Measurements from ENCODE around the gene USP43. TPM values are rescaled to one million over a fixed set of nuclear protein-coding genes. Genes with fewer than 3 reads are reported as not detected.
"Not testable (repeated sequence)": the region's sequence is repeated elsewhere in the genome, so short reads cannot be mapped to it uniquely, and the experiment has no call there.

Gene USP43
- total and polyA plus RNA-seq, 5 donors from 2014 or later = not detected

GRCh38 chr17:9663511-9663910 is 18.2 kb downstream of the USP43 start:
- not testable (repeated sequence) for H3K27me3 ChIP-seq (ENCODE audit: control insufficient read depth, insufficient read depth, low read length); H3K4me1 Mint-ChIP-seq; ATAC-seq (ENCODE audit: low read depth in 2 of 2); H3K4me1 ChIP-seq (ENCODE audit: control insufficient read depth, insufficient read depth, low read length, poor library complexity, severe bottlenecking); H3K4me3 ChIP-seq (ENCODE audit: low read depth, low read length); H3K27ac Mint-ChIP-seq; DNase-seq; H3K36me3 Mint-ChIP-seq; H3K9me3 ChIP-seq (ENCODE audit: control insufficient read depth in 2 of 2, low read length in 2 of 2); H3K36me3 ChIP-seq (ENCODE audit: control insufficient read depth, insufficient read depth, low read length); H3K27ac ChIP-seq (ENCODE audit: insufficient read depth, low read length, poor library complexity, severe bottlenecking); H3K4me3 Mint-ChIP-seq; H3K9me3 Mint-ChIP-seq
- peaks cover 17% of the 10 kb centered on the region for H3K27me3 Mint-ChIP-seq

GRCh38 chr17:9666461-9667050 is 21.2 kb downstream of the USP43 start:
- H3K27ac Mint-ChIP-seq = no peak overlapping the region
- no peak for ATAC-seq (ENCODE audit: low read depth in 2 of 2)
- peak in 1 of 3 donors; percentile 6 for DNase-seq
- H3K27me3 ChIP-seq (ENCODE audit: control insufficient read depth, insufficient read depth, low read length) = peaks cover 3% of the 10 kb centered on the region
- no peak overlapping the region for H3K27ac ChIP-seq (ENCODE audit: insufficient read depth, low read length, poor library complexity, severe bottlenecking)
- no peak overlapping the region for H3K4me3 ChIP-seq (ENCODE audit: low read depth, low read length)
- H3K36me3 Mint-ChIP-seq = no peaks in the 10 kb centered on the region
- peaks cover 0 to 4% (median 1%) of the 10 kb centered on the region in 7 donors for H3K9me3 Mint-ChIP-seq
- H3K4me1 Mint-ChIP-seq = peaks cover 0 to 3% (median 1%) of the 10 kb centered on the region in 4 donors
- no peaks in the 10 kb centered on the region for H3K9me3 ChIP-seq (ENCODE audit: control insufficient read depth in 2 of 2, low read length in 2 of 2)
- no peak overlapping the region for H3K4me3 Mint-ChIP-seq
- no peaks in the 10 kb centered on the region for H3K4me1 ChIP-seq (ENCODE audit: control insufficient read depth, insufficient read depth, low read length, poor library complexity, severe bottlenecking)
- H3K36me3 ChIP-seq (ENCODE audit: control insufficient read depth, insufficient read depth, low read length) = no peaks in the 10 kb centered on the region
- H3K27me3 Mint-ChIP-seq = peaks cover 24% of the 10 kb centered on the region

GRCh38 chr17:9668517-9668916 is 23.2 kb downstream of the USP43 start:
- H3K4me3 Mint-ChIP-seq = no peak overlapping the region
- no peak overlapping the region for H3K27ac Mint-ChIP-seq
- peaks cover 0 to 4% (median 1%) of the 10 kb centered on the region in 7 donors for H3K9me3 Mint-ChIP-seq
- DNase-seq = no peak
- Histone ChIP-seq H3K9me3 (ENCODE audit: control insufficient read depth in 2 of 2, low read length in 2 of 2) (no peaks in the 10 kb centered on the region), H3K27me3 (ENCODE audit: control insufficient read depth, insufficient read depth, low read length) (peaks cover 3% of the 10 kb centered on the region), H3K4me1 (ENCODE audit: control insufficient read depth, insufficient read depth, low read length, poor library complexity, severe bottlenecking) (no peaks in the 10 kb centered on the region), H3K27ac (ENCODE audit: insufficient read depth, low read length, poor library complexity, severe bottlenecking) (no peak overlapping the region), H3K36me3 (ENCODE audit: control insufficient read depth, insufficient read depth, low read length) (no peaks in the 10 kb centered on the region), H3K4me3 (ENCODE audit: low read depth, low read length) (no peak overlapping the region)
- peaks cover 24% of the 10 kb centered on the region for H3K27me3 Mint-ChIP-seq
- peaks cover 0 to 3% (median 0%) of the 10 kb centered on the region in 4 donors for H3K4me1 Mint-ChIP-seq
- H3K36me3 Mint-ChIP-seq = no peaks in the 10 kb centered on the region
- no peak for ATAC-seq (ENCODE audit: low read depth in 2 of 2)

GRCh38 chr17:9669551-9670008 is 24.3 kb downstream of the USP43 start:
- Histone ChIP-seq H3K27me3 (ENCODE audit: control insufficient read depth, insufficient read depth, low read length) (peaks cover 3% of the 10 kb centered on the region), H3K4me1 (ENCODE audit: control insufficient read depth, insufficient read depth, low read length, poor library complexity, severe bottlenecking) (no peaks in the 10 kb centered on the region), H3K4me3 (ENCODE audit: low read depth, low read length) (no peak overlapping the region), H3K9me3 (ENCODE audit: control insufficient read depth in 2 of 2, low read length in 2 of 2) (no peaks in the 10 kb centered on the region), H3K27ac (ENCODE audit: insufficient read depth, low read length, poor library complexity, severe bottlenecking) (no peak overlapping the region), H3K36me3 (ENCODE audit: control insufficient read depth, insufficient read depth, low read length) (no peaks in the 10 kb centered on the region)
- no peak for ATAC-seq (ENCODE audit: low read depth in 2 of 2)
- Mint-ChIP-seq H3K27me3 (peaks cover 24% of the 10 kb centered on the region), H3K36me3 (no peaks in the 10 kb centered on the region), H3K4me1 (peaks cover 0 to 3% (median 0%) of the 10 kb centered on the region in 4 donors), H3K4me3 (no peak overlapping the region), H3K27ac (no peak overlapping the region), H3K9me3 (peaks cover 0 to 1% (median 0%) of the 10 kb centered on the region in 7 donors)
- DNase-seq = no peak

GRCh38 chr17:9670596-9670995 is 25.3 kb downstream of the USP43 start:
- Histone ChIP-seq H3K27ac (ENCODE audit: insufficient read depth, low read length, poor library complexity, severe bottlenecking) (no peak overlapping the region), H3K4me3 (ENCODE audit: low read depth, low read length) (no peak overlapping the region), H3K27me3 (ENCODE audit: control insufficient read depth, insufficient read depth, low read length) (peaks cover 3% of the 10 kb centered on the region), H3K4me1 (ENCODE audit: control insufficient read depth, insufficient read depth, low read length, poor library complexity, severe bottlenecking) (no peaks in the 10 kb centered on the region), H3K9me3 (ENCODE audit: control insufficient read depth in 2 of 2, low read length in 2 of 2) (no peaks in the 10 kb centered on the region), H3K36me3 (ENCODE audit: control insufficient read depth, insufficient read depth, low read length) (no peaks in the 10 kb centered on the region)
- Mint-ChIP-seq H3K4me1 (peaks cover 0 to 3% (median 0%) of the 10 kb centered on the region in 4 donors), H3K27me3 (peaks cover 20% of the 10 kb centered on the region), H3K36me3 (no peaks in the 10 kb centered on the region), H3K27ac (no peak overlapping the region), H3K9me3 (peaks cover 0 to 1% (median 0%) of the 10 kb centered on the region in 7 donors), H3K4me3 (no peak overlapping the region)
- ATAC-seq (ENCODE audit: low read depth in 2 of 2) (no peak), DNase-seq (no peak)

- Histone ChIP-seq H3K4me3 (ENCODE audit: low read depth, low read length) (no peak overlapping the region), H3K27ac (ENCODE audit: insufficient read depth, low read length, poor library complexity, severe bottlenecking) (no peak overlapping the region), H3K36me3 (ENCODE audit: control insufficient read depth, insufficient read depth, low read length) (no peaks in the 10 kb centered on the region), H3K4me1 (ENCODE audit: control insufficient read depth, insufficient read depth, low read length, poor library complexity, severe bottlenecking) (no peaks in the 10 kb centered on the region), H3K27me3 (ENCODE audit: control insufficient read depth, insufficient read depth, low read length) (no peaks in the 10 kb centered on the region), H3K9me3 (ENCODE audit: control insufficient read depth in 2 of 2, low read length in 2 of 2) (no peaks in the 10 kb centered on the region)
- peaks cover 20% of the 10 kb centered on the region for H3K27me3 Mint-ChIP-seq
- peaks cover 0 to 1% (median 0%) of the 10 kb centered on the region in 7 donors for H3K9me3 Mint-ChIP-seq
- H3K36me3 Mint-ChIP-seq = no peaks in the 10 kb centered on the region
- no peak for DNase-seq
- H3K27ac Mint-ChIP-seq = no peak overlapping the region
- H3K4me1 Mint-ChIP-seq = peaks cover 0 to 3% (median 0%) of the 10 kb centered on the region in 4 donors
- no peak for ATAC-seq (ENCODE audit: low read depth in 2 of 2)
- H3K4me3 Mint-ChIP-seq = no peak overlapping the region
These were observed 26.2 kb downstream of the USP43 start for GRCh38 chr17:9671559-9671958.

GRCh38 chr17:9672266-9672665 is 26.9 kb downstream of the USP43 start:
- Histone ChIP-seq H3K36me3 (ENCODE audit: control insufficient read depth, insufficient read depth, low read length) (no peaks in the 10 kb centered on the region), H3K27me3 (ENCODE audit: control insufficient read depth, insufficient read depth, low read length) (no peaks in the 10 kb centered on the region), H3K4me3 (ENCODE audit: low read depth, low read length) (no peak overlapping the region), H3K9me3 (ENCODE audit: control insufficient read depth in 2 of 2, low read length in 2 of 2) (no peaks in the 10 kb centered on the region), H3K4me1 (ENCODE audit: control insufficient read depth, insufficient read depth, low read length, poor library complexity, severe bottlenecking) (no peaks in the 10 kb centered on the region), H3K27ac (ENCODE audit: insufficient read depth, low read length, poor library complexity, severe bottlenecking) (no peak overlapping the region)
- Mint-ChIP-seq H3K4me1 (peaks cover 0 to 3% (median 0%) of the 10 kb centered on the region in 4 donors), H3K9me3 (peaks cover 0 to 3% (median 0%) of the 10 kb centered on the region in 7 donors), H3K4me3 (no peak overlapping the region), H3K36me3 (no peaks in the 10 kb centered on the region), H3K27ac (no peak overlapping the region), H3K27me3 (peaks cover 19% of the 10 kb centered on the region)
- ATAC-seq (ENCODE audit: low read depth in 2 of 2) (no peak), DNase-seq (no peak)

- Mint-ChIP-seq H3K27me3 (peaks cover 15% of the 10 kb centered on the region), H3K9me3 (peaks cover 0 to 3% (median 0%) of the 10 kb centered on the region in 7 donors), H3K27ac (no peak overlapping the region), H3K4me1 (peaks cover 0 to 3% (median 0%) of the 10 kb centered on the region in 4 donors), H3K4me3 (no peak overlapping the region), H3K36me3 (no peaks in the 10 kb centered on the region)
- ATAC-seq (ENCODE audit: low read depth in 2 of 2) = no peak
- Histone ChIP-seq H3K27ac (ENCODE audit: insufficient read depth, low read length, poor library complexity, severe bottlenecking) (no peak overlapping the region), H3K4me1 (ENCODE audit: control insufficient read depth, insufficient read depth, low read length, poor library complexity, severe bottlenecking) (no peaks in the 10 kb centered on the region), H3K36me3 (ENCODE audit: control insufficient read depth, insufficient read depth, low read length) (no peaks in the 10 kb centered on the region), H3K9me3 (ENCODE audit: control insufficient read depth in 2 of 2, low read length in 2 of 2) (no peaks in the 10 kb centered on the region), H3K27me3 (ENCODE audit: control insufficient read depth, insufficient read depth, low read length) (no peaks in the 10 kb centered on the region), H3K4me3 (ENCODE audit: low read depth, low read length) (no peak overlapping the region)
- no peak for DNase-seq
These were observed 27.4 kb downstream of the USP43 start for GRCh38 chr17:9672691-9673090.
